Uterus (tissue), 2 donors: Measurements from ENCODE around the gene TOX3.

Experiments
- POLR2A ChIP-seq, 2 donors: fragments of 450-650 bp; IDR thresholded peaks; one replicate each; pipeline ENCODE4 v1.6.1; 2016; ENCODE audit warnings: antibody characterized with exemption in 2 of 2, mild to moderate bottlenecking in 1 of 2, moderate library complexity in 1 of 2
- TF ChIP-seq, protein P1 (sequence below), 4 experiments: fragments of 200-600 bp in 2 of 4; fragments of 450-650 bp in 2 of 4; sonication (generic) in 2 of 4; IDR thresholded peaks; one replicate each; pipeline ENCODE4 v1.5.1; 2016 to 2019; ENCODE audit warnings: antibody characterized with exemption in 4 of 4, mild to moderate bottlenecking in 2 of 4, moderate library complexity in 1 of 4

DNA sequence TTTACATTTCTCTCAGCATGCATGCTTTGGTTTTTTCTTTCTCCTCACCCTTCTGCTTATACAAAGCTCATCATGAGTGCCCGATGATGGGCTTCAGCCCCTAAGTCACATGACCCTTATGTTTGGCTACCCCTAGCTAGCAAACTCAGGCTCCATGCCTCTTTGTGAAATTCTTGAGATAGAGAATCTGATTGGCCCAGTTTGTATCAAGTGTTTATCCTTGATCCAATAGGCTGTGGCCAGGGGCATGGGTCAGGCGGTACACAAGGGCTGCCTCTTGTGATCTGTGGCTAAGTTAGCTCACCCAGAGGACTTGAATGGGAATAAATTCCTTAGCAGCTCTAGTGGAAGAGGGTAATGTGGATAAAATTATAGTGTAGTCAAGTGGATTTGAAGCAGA is 11.5 kb upstream of the TOX3 start:
- TF ChIP-seq, protein P1, sequence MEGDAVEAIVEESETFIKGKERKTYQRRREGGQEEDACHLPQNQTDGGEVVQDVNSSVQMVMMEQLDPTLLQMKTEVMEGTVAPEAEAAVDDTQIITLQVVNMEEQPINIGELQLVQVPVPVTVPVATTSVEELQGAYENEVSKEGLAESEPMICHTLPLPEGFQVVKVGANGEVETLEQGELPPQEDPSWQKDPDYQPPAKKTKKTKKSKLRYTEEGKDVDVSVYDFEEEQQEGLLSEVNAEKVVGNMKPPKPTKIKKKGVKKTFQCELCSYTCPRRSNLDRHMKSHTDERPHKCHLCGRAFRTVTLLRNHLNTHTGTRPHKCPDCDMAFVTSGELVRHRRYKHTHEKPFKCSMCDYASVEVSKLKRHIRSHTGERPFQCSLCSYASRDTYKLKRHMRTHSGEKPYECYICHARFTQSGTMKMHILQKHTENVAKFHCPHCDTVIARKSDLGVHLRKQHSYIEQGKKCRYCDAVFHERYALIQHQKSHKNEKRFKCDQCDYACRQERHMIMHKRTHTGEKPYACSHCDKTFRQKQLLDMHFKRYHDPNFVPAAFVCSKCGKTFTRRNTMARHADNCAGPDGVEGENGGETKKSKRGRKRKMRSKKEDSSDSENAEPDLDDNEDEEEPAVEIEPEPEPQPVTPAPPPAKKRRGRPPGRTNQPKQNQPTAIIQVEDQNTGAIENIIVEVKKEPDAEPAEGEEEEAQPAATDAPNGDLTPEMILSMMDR (IDR thresholded peaks at IDR 0.05): no peak
- TF ChIP-seq POLR2A (IDR thresholded peaks at IDR 0.05): no peak
